HG03469 (cell line): Measurements from ENCODE around the gene BCAR3.

ENCODE experiments used
- ATAC-seq: cut with Tn5 transposase; IDR thresholded peaks from one replicate; pipeline ENCODE4 v1.9.1; 2021; ENCODE audit warnings: mild to moderate bottlenecking, moderate library complexity, moderate number of reproducible peaks; ENCODE audit not compliant: unreplicated experiment

Gene BCAR3

GRCh38 chr1:93617670-93618499 is 63.8 kb downstream of the BCAR3 start:
- ATAC-seq, result no peak

GRCh38 chr1:93616996-93617669 is 64.5 kb downstream of the BCAR3 start:
- no peak for ATAC-seq

- no peak for ATAC-seq
Observed at GRCh38 chr1:93616221-93616995, 65.2 kb downstream of the BCAR3 start.

- peak; percentile 73 for ATAC-seq
Observed at GRCh38 chr1:93615582-93616150, 66.0 kb downstream of the BCAR3 start.

GRCh38 chr1:93614986-93615581 is 66.6 kb downstream of the BCAR3 start:
- ATAC-seq, result peak; percentile 33

- ATAC-seq, result no peak
Observed at GRCh38 chr1:93614541-93614940, 67.1 kb downstream of the BCAR3 start.

- ATAC-seq, result no peak
Observed at GRCh38 chr1:93613898-93614297, 67.7 kb downstream of the BCAR3 start.

GRCh38 chr1:93612510-93612909 is 69.1 kb downstream of the BCAR3 start:
- ATAC-seq, result no peak

- no peak for ATAC-seq
Observed at GRCh38 chr1:93611668-93612067, 70.0 kb downstream of the BCAR3 start.

GRCh38 chr1:93609536-93609935 is 72.1 kb downstream of the BCAR3 start:
- ATAC-seq, result no peak

GRCh38 chr1:93608187-93609109 is 73.2 kb downstream of the BCAR3 start:
- peak; percentile 10 for ATAC-seq

GRCh38 chr1:93607814-93608186 is 73.8 kb downstream of the BCAR3 start:
- peak; percentile 90 for ATAC-seq

- no peak for ATAC-seq
Observed at GRCh38 chr1:93605812-93606512, 75.7 kb downstream of the BCAR3 start.

- ATAC-seq, result no peak
Observed at GRCh38 chr1:93605026-93605568, 76.5 kb downstream of the BCAR3 start.

GRCh38 chr1:93604411-93604810 is 77.2 kb downstream of the BCAR3 start:
- no peak for ATAC-seq

- ATAC-seq, result no peak
Observed at GRCh38 chr1:93603601-93604000, 78.0 kb downstream of the BCAR3 start.

GRCh38 chr1:93603106-93603505 is 78.5 kb downstream of the BCAR3 start:
- ATAC-seq, result no peak

GRCh38 chr1:93602101-93602500 is 79.5 kb downstream of the BCAR3 start:
- ATAC-seq, result no peak

GRCh38 chr1:93601686-93602085 is 80.0 kb downstream of the BCAR3 start:
- no peak for ATAC-seq
